OCI-LY1 (cell line): Measurements from ENCODE around the gene CRTC3.
"Not testable (repeated sequence)": the region's sequence is repeated elsewhere in the genome, so short reads cannot be mapped to it uniquely, and the experiment has no call there.

ENCODE experiments used
- H2AFZ ChIP-seq: fragments of 200-600 bp; sonication (generic), shearing (Covaris generic); 2 replicates; pipeline ENCODE4 v1.6.0; 2014; ENCODE audit warnings: antibody characterized with exemption, mild to moderate bottlenecking, low read length
- H3F3A ChIP-seq: fragments of 200-600 bp; sonication (generic), shearing (Covaris generic); 2 replicates; pipeline ENCODE4 v1.6.0; 2014; ENCODE audit warnings: mild to moderate bottlenecking, antibody characterized with exemption, low read length, moderate library complexity; ENCODE audit not compliant: insufficient read depth
- H3K27ac ChIP-seq: fragments of 200-600 bp; sonication (generic); 2 replicates; pipeline ENCODE4 v1.5.1; 2014; ENCODE audit warnings: low read length, mixed run types, mild to moderate bottlenecking, low read depth; ENCODE audit not compliant: poor library complexity, severe bottlenecking
- H3K27me3 ChIP-seq: fragments of 200-600 bp; sonication (generic); 2 replicates; pipeline ENCODE4 v1.6.0; 2014; ENCODE audit warnings: antibody characterized with exemption, mild to moderate bottlenecking, low read length, moderate library complexity; ENCODE audit not compliant: insufficient read depth
- H3K36me3 ChIP-seq: fragments of 200-600 bp; sonication (generic); 2 replicates; pipeline ENCODE4 v1.6.1; 2014; ENCODE audit warnings: mild to moderate bottlenecking, antibody characterized with exemption, low read length, moderate library complexity, mixed read lengths; ENCODE audit not compliant: insufficient read depth
- H3K4me1 ChIP-seq: fragments of 200-600 bp; sonication (generic); 2 replicates; pipeline ENCODE4 v1.5.1; 2014; ENCODE audit warnings: mild to moderate bottlenecking, low read length, moderate library complexity; ENCODE audit not compliant: insufficient read depth, severe bottlenecking
- H3K4me2 ChIP-seq: fragments of 200-600 bp; sonication (generic), shearing (Covaris generic); 2 replicates; pipeline ENCODE4 v1.6.1; 2014; ENCODE audit warnings: low read length
- H3K4me3 ChIP-seq: fragments of 200-600 bp; sonication (generic); 2 replicates; pipeline ENCODE4 v1.5.1; 2014; ENCODE audit warnings: low read length, low read depth, mild to moderate bottlenecking, mixed read lengths; ENCODE audit not compliant: poor library complexity, severe bottlenecking
- H3K79me2 ChIP-seq: fragments of 200-600 bp; shearing (Covaris generic); 2 replicates; pipeline ENCODE4 v1.6.1; 2016; ENCODE audit warnings: mixed run types, low read length, mixed read lengths; ENCODE audit not compliant: insufficient read depth
- H3K9ac ChIP-seq: fragments of 200-600 bp; sonication (generic), shearing (Covaris generic); 2 replicates; pipeline ENCODE4 v1.6.1; 2014; ENCODE audit warnings: mild to moderate bottlenecking, low read length, mixed read lengths
- H3K9me2 ChIP-seq: fragments of 200-600 bp; sonication (generic), shearing (Covaris generic); 2 replicates; pipeline ENCODE4 v1.6.1; 2014; ENCODE audit warnings: low read depth, mild to moderate bottlenecking, low read length, mixed read lengths
- H3K9me3 ChIP-seq: fragments of 200-600 bp; shearing (Covaris generic); 2 replicates; pipeline ENCODE4 v1.6.1; 2014; ENCODE audit warnings: low read length, mixed read lengths
- H4K20me1 ChIP-seq: fragments of 200-600 bp; sonication (generic), shearing (Covaris generic); 2 replicates; pipeline ENCODE4 v1.6.0; 2016; ENCODE audit warnings: mild to moderate bottlenecking, low read length; ENCODE audit not compliant: insufficient read depth
- EZH2 ChIP-seq: fragments of 200-600 bp; sonication (generic), shearing (Covaris generic); IDR thresholded peaks from 2 replicates; pipeline ENCODE4 v1.8.0; 2017; ENCODE audit warnings: borderline replicate concordance, mixed run types, mild to moderate bottlenecking, antibody characterized with exemption, low read length, moderate library complexity, mixed read lengths
- TF ChIP-seq, protein P1 (sequence below): fragments of 200-600 bp; sonication (generic), shearing (Covaris generic); IDR thresholded peaks from 2 replicates; pipeline ENCODE4 v1.5.1; 2017; ENCODE audit warnings: mild to moderate bottlenecking, antibody characterized with exemption, low read length, moderate library complexity, mixed read lengths

The CRTC3 gene

DNA sequence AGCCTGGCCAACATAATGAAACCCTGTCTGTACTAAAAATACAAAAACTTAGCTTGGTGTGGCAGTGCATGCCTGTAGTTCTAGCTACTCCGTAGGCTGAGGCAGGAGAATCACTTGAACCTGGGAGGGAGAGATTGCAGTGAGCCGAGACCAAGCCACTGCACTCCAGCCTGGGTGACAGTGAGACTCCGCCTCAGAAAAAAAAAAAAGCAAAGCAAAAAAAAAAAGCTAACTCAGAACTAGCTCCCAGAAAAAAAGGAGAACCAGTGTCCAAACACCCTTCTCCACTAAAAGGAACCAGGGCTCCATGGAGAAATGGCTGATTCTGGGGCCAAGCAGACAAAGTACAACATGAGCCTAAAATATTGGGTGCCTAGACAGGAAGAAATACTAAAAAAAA lies 16.7 kb upstream of the CRTC3 start:
- Histone ChIP-seq H4K20me1 (no peaks in the 10 kb centered on the region), H3K4me2 (no peak overlapping the region), H3K9me2 (no peaks in the 10 kb centered on the region), H3K9ac (no peak overlapping the region), H3K79me2 (no peaks in the 10 kb centered on the region), H3K27me3 (no peaks in the 10 kb centered on the region), H3F3A (no peaks in the 10 kb centered on the region), H3K9me3 (0 out of 2 replicates have a peak, but pooled peaks cover 3% of the 10 kb centered on the region), H3K27ac (no peak overlapping the region), H2AFZ (no peak overlapping the region), H3K4me3 (no peak overlapping the region), H3K36me3 (no peaks in the 10 kb centered on the region; the same call in 1 of the 2 replicates), H3K4me1 (peaks cover 12% of the 10 kb centered on the region)
- TF ChIP-seq, protein P1, sequence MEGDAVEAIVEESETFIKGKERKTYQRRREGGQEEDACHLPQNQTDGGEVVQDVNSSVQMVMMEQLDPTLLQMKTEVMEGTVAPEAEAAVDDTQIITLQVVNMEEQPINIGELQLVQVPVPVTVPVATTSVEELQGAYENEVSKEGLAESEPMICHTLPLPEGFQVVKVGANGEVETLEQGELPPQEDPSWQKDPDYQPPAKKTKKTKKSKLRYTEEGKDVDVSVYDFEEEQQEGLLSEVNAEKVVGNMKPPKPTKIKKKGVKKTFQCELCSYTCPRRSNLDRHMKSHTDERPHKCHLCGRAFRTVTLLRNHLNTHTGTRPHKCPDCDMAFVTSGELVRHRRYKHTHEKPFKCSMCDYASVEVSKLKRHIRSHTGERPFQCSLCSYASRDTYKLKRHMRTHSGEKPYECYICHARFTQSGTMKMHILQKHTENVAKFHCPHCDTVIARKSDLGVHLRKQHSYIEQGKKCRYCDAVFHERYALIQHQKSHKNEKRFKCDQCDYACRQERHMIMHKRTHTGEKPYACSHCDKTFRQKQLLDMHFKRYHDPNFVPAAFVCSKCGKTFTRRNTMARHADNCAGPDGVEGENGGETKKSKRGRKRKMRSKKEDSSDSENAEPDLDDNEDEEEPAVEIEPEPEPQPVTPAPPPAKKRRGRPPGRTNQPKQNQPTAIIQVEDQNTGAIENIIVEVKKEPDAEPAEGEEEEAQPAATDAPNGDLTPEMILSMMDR, result no peak
- no peak for TF ChIP-seq EZH2

DNA sequence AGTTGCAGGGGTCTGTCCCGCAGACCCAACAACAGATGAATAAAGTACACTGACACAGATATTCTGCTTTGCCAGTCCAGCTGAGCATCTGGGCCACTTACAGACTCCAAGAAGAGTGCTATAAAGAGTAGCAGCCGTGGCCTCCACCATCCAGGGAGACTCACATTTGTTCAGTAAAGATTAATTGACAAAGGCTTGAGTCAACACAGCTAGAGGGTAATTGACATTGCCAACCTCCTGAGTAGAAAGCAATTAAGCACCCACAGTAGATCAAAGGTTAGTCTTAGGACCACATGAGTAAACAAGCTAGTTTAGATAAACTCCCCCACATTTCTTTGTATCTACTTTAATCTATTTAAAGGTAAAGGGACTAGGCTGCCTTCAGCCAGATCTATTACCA lies 16.3 kb upstream of the CRTC3 start:
- Histone ChIP-seq H3K9me2 (no peaks in the 10 kb centered on the region), H3K79me2 (no peaks in the 10 kb centered on the region), H3K27ac (no peak overlapping the region), H2AFZ (no peak overlapping the region), H3K4me3 (no peak overlapping the region), H3K9ac (no peak overlapping the region), H4K20me1 (no peaks in the 10 kb centered on the region), H3K4me2 (no peak overlapping the region), H3F3A (no peaks in the 10 kb centered on the region), H3K9me3 (0 out of 2 replicates have a peak, but pooled peaks cover 3% of the 10 kb centered on the region), H3K27me3 (no peaks in the 10 kb centered on the region), H3K36me3 (no peaks in the 10 kb centered on the region; the same call in 1 of the 2 replicates), H3K4me1 (peaks cover 12% of the 10 kb centered on the region)
- TF ChIP-seq, protein P1, result no peak
- no peak for TF ChIP-seq EZH2

DNA sequence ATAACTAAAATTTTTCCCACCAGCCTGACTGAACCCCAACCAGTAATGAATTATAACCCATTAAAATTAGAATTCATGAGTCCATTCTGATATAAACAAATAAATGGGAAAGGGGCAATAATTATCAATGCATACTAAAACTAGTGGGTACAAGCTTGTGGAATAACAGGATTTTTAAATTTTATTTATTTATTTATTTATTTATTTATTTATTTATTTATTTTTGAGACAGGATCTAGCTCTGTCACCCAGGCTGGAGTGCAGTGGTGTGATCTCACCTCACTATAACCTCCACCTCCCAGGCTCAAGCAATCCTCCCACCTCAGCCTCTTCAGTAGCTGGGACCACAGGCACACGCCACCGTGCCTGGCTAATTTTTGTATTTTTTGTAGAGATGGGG lies 15.8 kb upstream of the CRTC3 start:
- H3K9me2 ChIP-seq, H3K79me2 ChIP-seq, H3K4me3 ChIP-seq, H3K9me3 ChIP-seq, H3K27me3 ChIP-seq, H3K9ac ChIP-seq, H3K4me2 ChIP-seq, H3K27ac ChIP-seq, H4K20me1 ChIP-seq, H2AFZ ChIP-seq, H3F3A ChIP-seq, H3K36me3 ChIP-seq: not testable (repeated sequence)
- peaks cover 12% of the 10 kb centered on the region for H3K4me1 ChIP-seq

DNA sequence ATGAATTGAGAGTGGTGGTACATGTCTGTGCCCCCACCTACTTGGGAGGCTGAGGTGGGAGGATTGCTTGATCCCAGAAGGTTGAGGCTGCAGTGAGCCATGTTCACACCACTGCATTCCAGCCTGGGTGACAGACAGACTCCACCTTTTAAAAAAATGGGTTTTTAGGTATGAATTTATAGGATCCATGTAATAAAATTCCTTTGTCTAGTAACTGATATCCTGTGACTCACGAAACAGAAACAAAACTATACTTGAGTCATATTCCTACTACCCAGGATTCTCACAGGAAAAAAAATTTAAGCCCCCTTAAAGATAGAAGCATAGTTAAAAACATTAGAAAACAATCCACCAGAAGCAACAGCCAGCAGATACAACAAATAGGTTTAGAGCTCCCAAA lies 10.0 kb upstream of the CRTC3 start:
- H3K27ac ChIP-seq, result no peak overlapping the region
- no peak overlapping the region for H3K4me3 ChIP-seq
- H3K9ac ChIP-seq, result no peak overlapping the region
- no peaks in the 10 kb centered on the region for H3K9me2 ChIP-seq
- peaks cover 24% of the 10 kb centered on the region for H3K4me1 ChIP-seq
- no peaks in the 10 kb centered on the region for H3K9me3 ChIP-seq
- H3K79me2 ChIP-seq, result no peaks in the 10 kb centered on the region
- H3K4me2 ChIP-seq, result no peak overlapping the region
- H3K27me3 ChIP-seq, result no peaks in the 10 kb centered on the region
- TF ChIP-seq, protein P1, result no peak
- H4K20me1 ChIP-seq, result no peaks in the 10 kb centered on the region
- H3F3A ChIP-seq, result no peaks in the 10 kb centered on the region
- no peak overlapping the region for H2AFZ ChIP-seq
- no peaks in the 10 kb centered on the region for H3K36me3 ChIP-seq
